HFF-Myc (cell line): ENCODE results near the gene SMCO3.

ENCODE experiments used
- DNase-seq: peaks from one replicate; pipeline ENCODE4 v3.0.0-alpha.2; 2011; ENCODE audit warnings: low read depth; ENCODE audit errors: extremely low read depth
- H3K4me3 ChIP-seq: replicated peaks from 2 replicates; pipeline ENCODE4 v1.5.1; 2011; ENCODE audit warnings: low read depth, mild to moderate bottlenecking, control low read depth, low read length
- CTCF ChIP-seq: IDR thresholded peaks from 2 replicates; pipeline ENCODE4 v1.5.1; 2012; ENCODE audit warnings: mild to moderate bottlenecking, low read depth, low read length, control low read depth; ENCODE audit errors: missing control alignments

SMCO3 gene

GRCh38 chr12:14833952-14834351 is 20.0 kb upstream of the SMCO3 start:
- no peak for DNase-seq
- no peak for TF ChIP-seq CTCF
- H3K4me3 ChIP-seq = no peak overlapping the region

GRCh38 chr12:14833336-14833735 is 19.4 kb upstream of the SMCO3 start:
- no peak for TF ChIP-seq CTCF
- DNase-seq = no peak
- H3K4me3 ChIP-seq = no peak overlapping the region

- H3K4me3 ChIP-seq = no peak overlapping the region
- TF ChIP-seq CTCF = no peak
- DNase-seq = no peak
Measured at GRCh38 chr12:14828892-14829291, 14.9 kb upstream of the SMCO3 start.

GRCh38 chr12:14827043-14827442 is 13.1 kb upstream of the SMCO3 start:
- no peak for DNase-seq
- no peak for TF ChIP-seq CTCF
- H3K4me3 ChIP-seq = no peak overlapping the region

GRCh38 chr12:14826491-14826890 is 12.5 kb upstream of the SMCO3 start:
- no peak for TF ChIP-seq CTCF
- no peak overlapping the region for H3K4me3 ChIP-seq
- DNase-seq = no peak

GRCh38 chr12:14825256-14825655 is 11.3 kb upstream of the SMCO3 start:
- no peak for DNase-seq
- H3K4me3 ChIP-seq = no peak overlapping the region
- no peak for TF ChIP-seq CTCF

GRCh38 chr12:14824012-14824634 is 10.1 kb upstream of the SMCO3 start:
- no peak for DNase-seq
- no peak for TF ChIP-seq CTCF
- no peak overlapping the region for H3K4me3 ChIP-seq
